Stimulated activated CD8-positive, alpha-beta memory T cell treated with anti-CD3 and anti-CD28 coated beads, Interleukin-2, amount 100 ng/mL, for 1 hour (primary cell): Measurements from ENCODE around the gene GNGT2.

Experiments used
- DNase-seq, 2 donors: peaks; one replicate each; pipeline ENCODE4 v3.0.0-alpha.2; 2020; ENCODE audit warnings: low read depth in 2 of 2

The GNGT2 gene

GRCh38 chr17:49170216-49170615 lies 40.2 kb downstream of the GNGT2 start:
- no peak for DNase-seq

GRCh38 chr17:49168706-49169105 lies 41.7 kb downstream of the GNGT2 start:
- DNase-seq, result no peak

GRCh38 chr17:49165143-49165542 lies 45.2 kb downstream of the GNGT2 start:
- no peak for DNase-seq

- DNase-seq, result no peak
Measured at GRCh38 chr17:49162866-49163265, 47.5 kb downstream of the GNGT2 start.

- DNase-seq, result no peak
Measured at GRCh38 chr17:49157784-49158183, 52.6 kb downstream of the GNGT2 start.

- no peak for DNase-seq
Measured at GRCh38 chr17:49156256-49156655, 54.1 kb downstream of the GNGT2 start.
